ENCODE measurements around the gene TRIM46.

Gene TRIM46, protein sequence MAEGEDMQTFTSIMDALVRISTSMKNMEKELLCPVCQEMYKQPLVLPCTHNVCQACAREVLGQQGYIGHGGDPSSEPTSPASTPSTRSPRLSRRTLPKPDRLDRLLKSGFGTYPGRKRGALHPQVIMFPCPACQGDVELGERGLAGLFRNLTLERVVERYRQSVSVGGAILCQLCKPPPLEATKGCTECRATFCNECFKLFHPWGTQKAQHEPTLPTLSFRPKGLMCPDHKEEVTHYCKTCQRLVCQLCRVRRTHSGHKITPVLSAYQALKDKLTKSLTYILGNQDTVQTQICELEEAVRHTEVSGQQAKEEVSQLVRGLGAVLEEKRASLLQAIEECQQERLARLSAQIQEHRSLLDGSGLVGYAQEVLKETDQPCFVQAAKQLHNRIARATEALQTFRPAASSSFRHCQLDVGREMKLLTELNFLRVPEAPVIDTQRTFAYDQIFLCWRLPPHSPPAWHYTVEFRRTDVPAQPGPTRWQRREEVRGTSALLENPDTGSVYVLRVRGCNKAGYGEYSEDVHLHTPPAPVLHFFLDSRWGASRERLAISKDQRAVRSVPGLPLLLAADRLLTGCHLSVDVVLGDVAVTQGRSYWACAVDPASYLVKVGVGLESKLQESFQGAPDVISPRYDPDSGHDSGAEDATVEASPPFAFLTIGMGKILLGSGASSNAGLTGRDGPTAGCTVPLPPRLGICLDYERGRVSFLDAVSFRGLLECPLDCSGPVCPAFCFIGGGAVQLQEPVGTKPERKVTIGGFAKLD

DNA sequence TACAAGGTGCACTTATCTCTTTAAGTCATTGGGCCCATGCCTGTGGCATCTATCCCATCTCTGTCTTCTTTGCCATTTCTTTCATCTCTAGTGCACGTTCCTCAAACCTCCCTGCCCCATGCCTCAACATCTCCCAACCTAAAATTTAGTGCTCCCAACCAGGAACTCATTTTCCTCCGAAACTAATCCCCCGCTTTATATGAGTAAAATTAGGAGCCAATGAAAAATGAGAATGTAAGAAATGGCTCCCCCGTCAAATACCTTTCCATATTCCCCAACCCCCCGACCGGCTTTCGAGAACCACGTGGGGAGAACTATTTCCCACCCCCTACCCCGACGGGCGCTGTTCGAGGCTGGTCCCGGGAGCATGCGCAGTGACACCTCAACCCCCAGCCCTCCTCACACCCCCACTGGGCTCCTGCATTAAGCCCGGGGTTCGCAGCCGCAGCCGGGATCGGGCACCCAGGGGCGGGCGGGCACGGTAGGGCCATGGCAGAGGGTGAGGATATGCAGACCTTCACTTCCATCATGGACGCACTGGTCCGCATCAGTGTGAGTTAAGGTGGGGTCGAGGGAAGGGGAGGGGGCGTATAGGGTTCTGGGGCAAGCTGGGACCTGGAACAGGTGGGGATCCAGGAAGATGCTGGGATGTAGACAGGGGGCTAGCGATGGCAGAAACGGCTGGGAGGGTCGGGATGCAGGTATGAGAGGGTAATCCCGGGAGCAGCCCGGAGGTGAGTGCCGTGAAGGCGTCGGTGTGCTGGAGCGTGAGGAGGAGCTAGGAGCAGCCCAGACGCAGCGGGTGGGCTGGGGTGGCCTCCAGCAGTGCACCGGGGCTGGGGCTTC lies at the start of gene TRIM46:
TSS of gene TRIM46 (plus strand) at position 372 of the 846 bp plus-strand sequence. CDS start at position 490, 118 bp downstream.
- DNase-seq: peak; percentile 45

DNA sequence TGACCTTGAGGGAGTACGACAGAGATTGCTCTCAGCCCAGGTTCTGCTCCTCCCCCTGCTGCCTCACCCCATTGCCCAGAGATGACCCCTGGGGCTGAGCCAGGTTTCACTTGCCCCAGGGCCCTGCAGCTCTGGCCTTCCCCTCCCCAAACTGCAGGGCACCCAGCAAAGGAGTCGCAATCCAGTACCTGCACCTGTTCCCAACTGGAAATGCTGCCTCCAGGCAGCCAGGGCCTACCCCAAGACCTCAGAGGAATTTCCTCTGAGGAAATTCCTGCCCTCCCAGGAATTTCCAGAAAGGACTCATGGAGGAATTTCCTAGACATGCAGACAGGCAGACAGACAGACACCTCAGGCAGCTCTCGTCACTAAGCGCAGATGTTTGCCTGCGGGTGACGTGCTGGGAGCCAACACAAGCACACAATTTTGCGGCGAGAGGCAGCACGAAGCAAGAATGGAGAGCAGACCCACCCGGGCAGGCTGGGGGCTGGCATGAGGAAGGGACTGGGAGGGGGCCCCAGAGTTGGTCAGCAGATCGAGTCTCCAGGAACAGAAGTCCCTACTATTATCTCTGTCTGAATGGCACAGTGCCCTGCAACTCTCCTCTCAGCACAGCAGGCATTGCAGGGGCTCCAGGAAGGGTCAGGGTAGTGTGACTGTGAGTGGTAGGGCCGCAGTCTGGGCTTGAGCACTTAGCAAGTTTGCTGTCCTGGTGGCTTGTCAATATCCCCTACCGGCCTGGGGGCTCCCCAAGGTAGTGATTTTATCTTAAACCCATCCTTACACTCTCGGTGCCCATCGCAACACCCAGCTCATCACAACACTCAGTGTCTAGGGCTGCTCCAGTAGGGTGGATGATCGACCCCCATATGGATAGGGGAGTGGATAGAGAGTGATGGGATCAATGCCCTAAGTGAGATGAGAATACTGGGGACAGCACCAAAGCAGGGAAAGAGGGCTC lies 48.9 kb upstream of the TRIM46 start:
- no peak for DNase-seq

DNA sequence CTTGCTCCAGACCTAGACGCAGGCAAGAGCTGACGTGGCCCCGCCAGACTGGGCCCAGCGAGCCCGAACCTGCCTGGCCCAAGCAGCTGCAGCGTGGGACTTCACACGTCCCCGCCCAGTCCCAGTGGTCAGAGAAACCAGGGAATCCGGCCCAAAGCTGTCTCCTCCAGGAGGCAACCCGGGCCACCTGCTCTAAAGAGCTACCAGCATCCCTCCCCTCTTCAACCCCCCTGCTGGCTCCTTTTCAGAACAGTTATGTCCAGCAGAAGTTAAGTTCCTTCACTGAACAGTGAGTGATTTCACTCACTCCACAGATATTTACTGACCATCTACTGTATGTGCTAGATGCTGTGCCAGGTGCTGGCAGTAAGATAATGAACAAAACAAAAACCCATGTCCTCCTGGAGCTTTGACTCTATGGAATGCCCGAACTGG lies 48.1 kb upstream of the TRIM46 start:
- DNase-seq: no peak

DNA sequence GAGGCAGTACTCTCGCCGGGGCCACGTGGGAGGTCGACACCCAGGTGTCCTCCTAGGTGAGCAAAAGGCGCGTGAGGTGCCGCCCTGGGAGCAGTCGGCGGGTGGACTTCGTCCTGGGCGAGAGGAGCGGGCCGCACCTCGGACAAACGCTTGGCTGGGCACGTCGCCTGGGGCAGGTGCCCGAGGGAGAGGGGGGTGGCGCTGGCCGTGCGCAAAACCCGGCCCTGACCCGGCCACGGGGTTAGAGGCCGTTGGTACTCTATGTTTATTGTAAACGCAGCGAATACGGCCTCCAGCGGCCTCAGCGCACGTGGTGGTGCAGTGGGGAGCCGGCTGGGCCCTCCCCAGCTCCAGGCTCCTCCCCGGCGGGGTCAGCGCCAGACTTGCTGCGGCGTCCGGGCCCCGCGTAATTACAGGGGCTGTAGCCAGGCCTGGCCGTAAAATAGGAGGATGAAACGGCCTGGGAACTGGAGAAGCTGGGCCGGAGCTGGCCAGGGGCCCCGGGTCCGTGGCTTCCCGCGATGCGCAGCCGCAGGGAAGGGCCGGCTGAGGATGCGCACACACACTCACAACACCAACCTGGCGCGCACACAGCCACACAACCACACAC lies 47.6 kb upstream of the TRIM46 start:
- no peak for DNase-seq

DNA sequence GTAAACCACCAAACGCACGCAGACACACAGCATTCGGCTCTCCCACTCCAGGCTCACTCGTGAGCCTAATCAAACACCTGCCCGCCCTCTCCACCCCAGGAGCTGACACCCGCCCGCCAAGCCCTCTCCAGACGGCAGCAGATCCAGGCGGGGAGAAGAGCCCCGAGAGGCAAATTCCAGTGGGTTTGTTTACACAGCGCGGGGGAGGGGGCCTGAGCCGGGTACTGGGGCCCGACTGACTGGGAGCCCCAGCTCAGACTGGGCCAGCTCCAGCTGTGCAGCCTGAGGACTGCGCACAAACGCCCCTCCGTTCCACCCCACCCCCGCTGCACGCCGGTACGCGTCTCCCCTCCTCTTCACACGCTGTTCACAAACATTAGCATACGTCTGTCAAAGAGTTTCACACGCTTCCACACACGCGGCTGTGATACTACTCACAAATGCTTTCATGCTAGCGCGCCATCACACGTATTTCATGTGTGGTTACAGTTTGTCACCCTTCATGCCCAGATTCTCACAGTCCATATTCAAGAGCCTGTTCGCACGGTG lies 47.0 kb upstream of the TRIM46 start:
- peak; percentile 70 for DNase-seq

DNA sequence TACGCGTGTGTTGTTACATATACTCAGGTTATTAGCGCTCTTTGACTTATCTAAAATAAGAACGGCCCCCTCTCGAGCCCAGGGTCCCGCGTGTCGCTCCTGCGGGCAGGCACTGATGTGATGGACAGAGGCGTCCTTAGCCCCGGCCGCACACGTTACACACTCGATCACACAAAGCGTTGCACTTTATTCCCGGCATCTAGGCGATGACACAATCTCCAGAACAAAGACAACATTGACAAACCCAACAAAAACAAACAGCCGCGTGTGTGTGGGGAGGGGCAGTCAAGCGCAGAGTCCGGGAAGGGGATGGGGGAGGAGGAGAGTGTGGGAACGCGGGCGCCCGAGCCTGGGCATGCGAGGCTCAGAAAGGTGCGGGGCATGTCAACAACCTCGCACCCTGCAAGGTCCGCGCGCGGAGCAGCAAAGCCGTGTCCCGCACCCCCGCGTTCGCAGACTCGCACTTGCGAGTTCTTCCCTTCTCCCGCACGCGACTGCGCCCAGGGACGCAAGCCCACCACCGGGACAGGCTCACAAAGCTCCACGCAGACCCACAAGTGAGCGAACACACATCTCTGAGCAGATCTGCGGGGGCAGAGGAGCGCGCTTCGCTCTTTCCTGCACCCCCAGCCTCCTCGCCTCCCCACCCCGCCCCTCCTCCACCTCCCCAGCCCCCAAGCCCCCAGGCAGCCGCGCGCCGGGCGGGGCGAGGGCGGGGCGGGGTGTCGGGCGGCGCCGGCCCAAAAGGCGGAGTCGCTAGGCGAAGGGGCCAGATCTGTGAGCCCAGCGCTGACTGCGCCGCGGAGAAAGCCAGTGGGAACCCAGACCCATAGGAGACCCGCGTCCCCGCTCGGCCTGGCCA lies 46.3 kb upstream of the TRIM46 start, which contains the start of gene EFNA1:
TSS of gene EFNA1 (plus strand) at position 772 of the 862 bp plus-strand sequence. CDS start 102 bp downstream, outside the sequence.
- DNase-seq: peak; percentile 70

DNA sequence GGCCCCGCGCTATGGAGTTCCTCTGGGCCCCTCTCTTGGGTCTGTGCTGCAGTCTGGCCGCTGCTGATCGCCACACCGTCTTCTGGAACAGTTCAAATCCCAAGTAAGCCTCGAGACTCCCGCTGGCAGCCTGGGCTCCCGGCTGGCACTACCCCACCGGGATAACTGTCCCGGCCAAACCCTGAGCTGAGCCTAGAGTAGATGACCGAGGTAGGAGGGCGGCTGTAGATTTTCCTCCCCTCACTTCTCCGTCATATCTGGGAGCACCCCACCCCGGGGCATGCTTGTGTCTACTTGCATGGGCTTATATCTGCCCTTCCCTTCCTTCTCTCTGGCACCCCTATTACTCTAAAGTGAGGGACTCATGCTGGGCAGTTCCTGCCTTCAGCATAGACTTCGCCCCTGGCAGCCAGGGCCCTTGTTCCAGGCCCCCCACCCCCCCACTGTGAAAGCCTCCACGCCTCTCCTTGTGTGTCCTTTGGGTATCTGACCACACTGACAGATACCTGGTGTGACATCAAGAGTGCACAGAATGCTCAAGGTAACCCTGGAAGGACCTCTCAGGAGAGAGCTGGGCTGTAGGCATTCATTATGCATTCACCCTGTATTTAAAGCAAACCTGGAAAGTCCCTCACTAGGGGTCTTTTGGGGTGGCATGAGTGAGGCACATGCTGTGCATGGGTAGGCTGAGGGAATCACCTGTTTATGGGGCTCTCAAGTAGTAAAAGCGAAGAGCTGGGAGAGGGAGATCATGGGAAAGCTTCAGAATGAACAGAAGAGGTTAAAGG lies 45.5 kb upstream of the TRIM46 start:
- no peak for DNase-seq

DNA sequence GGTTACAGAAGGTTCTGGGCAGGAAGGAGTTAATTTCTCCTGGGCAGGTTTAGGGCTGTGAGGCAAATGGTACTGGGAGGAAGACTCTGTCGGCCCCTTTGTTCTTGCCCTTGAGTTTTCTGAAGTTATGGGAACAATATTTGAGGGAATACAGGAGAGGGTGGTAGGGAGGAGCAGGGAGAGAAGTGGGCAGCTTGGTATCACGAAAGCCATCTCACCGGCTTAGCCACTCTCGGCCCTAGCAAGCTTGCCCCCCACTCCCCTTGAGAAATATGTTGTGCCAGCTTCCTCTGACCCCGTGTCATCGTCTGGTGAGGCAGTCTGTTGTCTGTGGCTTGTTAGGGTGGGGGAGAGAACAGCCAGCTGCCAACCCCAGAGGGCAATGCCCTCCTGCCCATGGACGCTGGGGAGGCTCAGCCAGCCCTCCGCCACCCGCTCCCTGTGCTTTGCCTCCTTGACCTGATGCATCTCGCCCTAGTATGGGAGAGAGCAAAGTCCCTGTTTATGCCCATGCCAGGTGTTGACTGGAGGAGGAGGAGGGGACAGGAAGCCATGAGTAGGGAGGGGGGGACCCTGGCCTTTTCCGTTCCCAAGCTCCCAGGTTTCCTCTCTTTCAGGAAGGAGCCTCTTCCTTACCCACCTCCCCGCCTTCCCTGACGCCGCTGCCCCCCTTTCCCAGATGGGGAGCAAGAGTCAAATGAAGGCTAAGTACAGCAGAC lies 44.7 kb upstream of the TRIM46 start:
- DNase-seq: peak; percentile 75

DNA sequence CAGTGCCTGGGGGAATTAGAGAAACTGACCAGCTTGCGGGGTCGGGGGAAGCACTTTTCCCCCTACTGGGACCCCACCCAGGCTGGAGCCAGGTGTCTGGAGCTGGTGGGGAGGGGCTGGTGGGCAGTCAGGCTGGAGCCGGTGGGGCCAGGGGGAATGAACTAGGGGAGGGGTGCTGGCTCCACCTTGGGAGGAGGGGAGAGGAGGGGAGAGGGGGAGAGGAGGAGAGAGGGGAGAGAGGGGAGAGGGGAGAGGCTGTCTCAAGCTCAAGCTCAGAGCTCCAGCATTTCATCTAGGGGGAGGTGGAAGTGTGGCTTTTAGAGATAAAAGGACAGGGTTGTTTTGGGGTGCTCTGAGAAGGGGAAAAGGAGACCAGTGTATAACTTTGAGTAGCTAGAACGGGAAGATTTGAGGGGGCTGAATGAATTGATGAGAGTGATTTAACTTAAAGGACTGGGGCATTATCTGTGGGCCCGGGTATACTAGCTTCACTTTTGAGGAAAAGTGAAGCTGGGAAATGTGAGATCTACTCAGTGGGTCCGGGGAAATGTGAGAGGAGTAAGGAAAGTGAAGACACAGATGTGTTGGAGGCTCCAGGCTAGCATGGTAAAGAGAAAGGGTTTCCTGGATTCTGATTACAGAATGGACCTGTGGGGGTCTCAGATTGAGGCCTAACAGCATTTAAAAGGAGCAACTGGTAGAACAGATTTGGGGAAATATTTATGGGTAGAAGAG lies 43.2 kb upstream of the TRIM46 start:
- no peak for DNase-seq

DNA sequence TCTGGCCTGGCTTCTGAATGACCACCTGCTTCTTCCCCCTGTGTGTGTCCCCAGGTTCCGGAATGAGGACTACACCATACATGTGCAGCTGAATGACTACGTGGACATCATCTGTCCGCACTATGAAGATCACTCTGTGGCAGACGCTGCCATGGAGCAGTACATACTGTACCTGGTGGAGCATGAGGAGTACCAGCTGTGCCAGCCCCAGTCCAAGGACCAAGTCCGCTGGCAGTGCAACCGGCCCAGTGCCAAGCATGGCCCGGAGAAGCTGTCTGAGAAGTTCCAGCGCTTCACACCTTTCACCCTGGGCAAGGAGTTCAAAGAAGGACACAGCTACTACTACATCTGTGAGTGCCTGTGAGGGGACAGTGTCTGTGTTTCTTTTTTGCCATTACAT lies 42.4 kb upstream of the TRIM46 start:
- DNase-seq: no peak

DNA sequence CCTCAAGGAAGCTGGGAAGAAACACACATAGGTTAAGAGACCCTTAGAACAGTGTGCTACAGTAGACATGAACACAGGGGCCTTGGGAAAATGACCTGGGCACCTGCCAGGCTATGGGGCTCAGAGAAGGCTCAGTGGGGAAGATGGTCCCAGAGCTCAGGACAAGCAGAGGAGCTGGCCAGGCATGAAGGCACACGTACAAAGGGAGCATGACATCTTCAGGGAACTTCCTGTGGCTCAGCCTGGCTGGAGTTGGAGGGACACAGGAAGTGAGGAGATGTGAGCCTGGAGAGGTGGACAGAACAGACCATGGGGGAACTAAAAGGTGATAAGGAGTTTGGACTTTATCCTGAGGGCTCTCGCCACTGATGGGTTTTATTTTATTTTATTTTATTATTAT lies 41.8 kb upstream of the TRIM46 start:
- DNase-seq: no peak

DNA sequence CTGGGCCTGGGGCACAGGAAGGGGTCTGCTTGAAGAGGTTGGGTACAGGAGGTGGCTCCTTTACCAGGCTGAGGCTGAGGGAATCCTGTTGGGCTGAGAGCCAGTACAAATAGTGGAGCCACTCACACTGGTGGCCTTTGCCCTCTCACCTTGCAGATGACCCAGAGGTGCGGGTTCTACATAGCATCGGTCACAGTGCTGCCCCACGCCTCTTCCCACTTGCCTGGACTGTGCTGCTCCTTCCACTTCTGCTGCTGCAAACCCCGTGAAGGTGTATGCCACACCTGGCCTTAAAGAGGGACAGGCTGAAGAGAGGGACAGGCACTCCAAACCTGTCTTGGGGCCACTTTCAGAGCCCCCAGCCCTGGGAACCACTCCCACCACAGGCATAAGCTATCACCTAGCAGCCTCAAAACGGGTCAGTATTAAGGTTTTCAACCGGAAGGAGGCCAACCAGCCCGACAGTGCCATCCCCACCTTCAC lies 39.8 kb upstream of the TRIM46 start:
- no peak for DNase-seq

DNA sequence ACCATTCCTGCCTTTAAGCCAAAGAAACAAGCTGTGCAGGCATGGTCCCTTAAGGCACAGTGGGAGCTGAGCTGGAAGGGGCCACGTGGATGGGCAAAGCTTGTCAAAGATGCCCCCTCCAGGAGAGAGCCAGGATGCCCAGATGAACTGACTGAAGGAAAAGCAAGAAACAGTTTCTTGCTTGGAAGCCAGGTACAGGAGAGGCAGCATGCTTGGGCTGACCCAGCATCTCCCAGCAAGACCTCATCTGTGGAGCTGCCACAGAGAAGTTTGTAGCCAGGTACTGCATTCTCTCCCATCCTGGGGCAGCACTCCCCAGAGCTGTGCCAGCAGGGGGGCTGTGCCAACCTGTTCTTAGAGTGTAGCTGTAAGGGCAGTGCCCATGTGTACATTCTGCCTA lies 39.3 kb upstream of the TRIM46 start:
- DNase-seq: no peak

DNA sequence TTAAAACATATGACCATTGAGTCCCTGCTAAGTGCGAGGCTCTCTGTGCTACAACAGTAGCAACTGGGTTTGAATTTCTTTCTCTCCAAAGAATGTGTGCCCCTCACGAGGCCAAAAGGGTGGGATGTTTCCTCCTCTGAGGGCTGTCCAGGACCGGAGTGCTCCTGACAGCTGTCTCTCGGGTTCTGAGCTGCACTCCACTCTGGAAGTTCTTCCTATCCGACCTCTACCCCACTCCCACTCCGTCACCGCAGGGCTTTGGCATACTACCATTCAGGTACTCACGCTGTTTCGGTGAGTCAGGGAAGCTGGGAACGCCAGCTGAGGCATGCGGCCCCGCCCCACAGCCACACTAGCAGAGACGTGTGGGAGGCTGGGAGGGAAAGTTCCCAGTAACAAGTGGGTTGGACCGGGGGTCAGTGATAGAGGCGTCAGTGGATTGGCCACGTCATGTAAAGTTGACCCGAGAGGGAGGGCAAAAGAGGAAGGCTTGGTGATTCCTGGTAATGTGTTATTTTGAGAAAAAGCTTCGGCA lies 38.7 kb upstream of the TRIM46 start:
- DNase-seq: peak; percentile 52

DNA sequence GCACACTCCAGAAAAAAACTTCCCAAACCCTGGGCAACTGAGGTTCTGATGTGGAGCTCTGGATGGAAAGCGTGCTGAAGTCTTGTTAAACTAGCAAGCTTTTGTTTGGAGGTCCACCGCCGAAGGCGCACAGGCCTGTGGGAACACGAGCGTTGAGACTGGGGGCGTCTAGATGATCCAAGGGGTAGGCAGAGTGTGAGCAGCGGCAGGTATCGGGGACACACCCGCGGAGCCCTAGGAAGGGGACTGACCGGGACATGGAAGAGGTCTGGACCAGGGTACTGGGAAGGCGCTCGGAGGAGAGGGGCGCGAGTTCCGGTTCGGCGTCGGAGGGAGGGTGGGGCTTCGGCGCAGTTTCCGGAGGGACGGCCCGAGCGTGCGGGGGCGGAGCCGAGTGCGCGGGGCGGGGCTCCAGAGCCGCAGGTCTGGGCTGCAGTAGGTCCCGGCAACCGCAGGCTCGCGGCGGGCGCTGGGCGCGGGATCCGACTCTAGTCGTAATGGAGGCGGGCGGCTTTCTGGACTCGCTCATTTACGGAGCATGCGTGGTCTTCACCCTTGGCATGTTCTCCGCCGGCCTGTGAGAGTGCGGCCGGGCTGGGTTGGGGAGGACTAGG lies 38.1 kb upstream of the TRIM46 start, which contains the start of gene SLC50A1:
TSS of gene SLC50A1 (plus strand) at position 438 of the 614 bp plus-strand sequence. CDS start at position 498, 60 bp downstream.
- peak; percentile 92 for DNase-seq

DNA sequence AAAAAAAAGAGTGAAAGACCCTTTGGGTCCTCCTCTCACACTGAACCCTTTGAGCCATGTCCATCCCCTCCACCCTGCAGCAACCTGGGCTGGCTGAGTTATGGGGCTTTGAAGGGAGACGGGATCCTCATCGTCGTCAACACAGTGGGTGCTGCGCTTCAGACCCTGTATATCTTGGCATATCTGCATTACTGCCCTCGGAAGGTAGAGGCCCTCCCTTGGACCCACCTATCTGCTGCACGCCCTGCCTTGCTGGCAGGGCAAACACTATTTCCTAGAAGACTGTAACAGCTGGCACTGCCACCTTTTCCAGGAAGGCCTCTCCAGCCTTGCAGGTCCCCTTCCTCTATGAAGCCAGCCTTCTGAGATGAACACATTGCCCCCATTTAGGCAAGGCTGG lies 36.9 kb upstream of the TRIM46 start:
- no peak for DNase-seq

Data from DMS153 (cell line).